ENCODE measurements around the gene CLBA1.
A peak's percentile ranks its signal among the peaks of the same experiment; 100 is the strongest.

The CLBA1 gene

DNA sequence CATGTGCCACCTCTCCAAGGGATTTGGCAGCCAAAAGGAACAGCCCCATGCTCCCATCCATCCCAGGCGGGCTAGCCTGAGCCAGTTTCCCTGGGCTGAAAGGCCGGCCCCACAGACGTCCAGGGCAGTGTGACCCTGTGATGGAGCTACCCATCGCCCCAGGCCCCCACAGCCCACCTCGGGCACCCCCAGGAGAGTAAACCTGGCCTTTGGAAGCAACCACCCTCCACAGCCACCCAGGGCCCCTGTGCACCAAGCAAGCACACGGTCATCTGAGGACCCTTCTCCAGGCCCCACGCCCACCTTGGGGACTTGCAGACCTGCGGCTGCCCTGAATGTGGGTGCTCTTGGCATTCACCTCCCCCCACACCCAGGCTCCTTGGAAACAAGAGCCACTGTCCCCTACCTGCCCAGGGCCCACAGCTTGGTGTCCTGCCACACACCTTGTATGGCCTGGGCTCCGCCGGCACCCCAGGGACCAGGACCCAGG is 15.8 kb upstream of the CLBA1 start:
- no peak for DNase-seq (ENCODE audit: low read depth in 2 of 2)
- peak overlapping the region; percentile 44 to 57 for H3K4me3 ChIP-seq (replicated peaks in 1 of 2; ENCODE audit: low read depth in 2 of 2, low read length in 2 of 2)
- TF ChIP-seq, protein P1, sequence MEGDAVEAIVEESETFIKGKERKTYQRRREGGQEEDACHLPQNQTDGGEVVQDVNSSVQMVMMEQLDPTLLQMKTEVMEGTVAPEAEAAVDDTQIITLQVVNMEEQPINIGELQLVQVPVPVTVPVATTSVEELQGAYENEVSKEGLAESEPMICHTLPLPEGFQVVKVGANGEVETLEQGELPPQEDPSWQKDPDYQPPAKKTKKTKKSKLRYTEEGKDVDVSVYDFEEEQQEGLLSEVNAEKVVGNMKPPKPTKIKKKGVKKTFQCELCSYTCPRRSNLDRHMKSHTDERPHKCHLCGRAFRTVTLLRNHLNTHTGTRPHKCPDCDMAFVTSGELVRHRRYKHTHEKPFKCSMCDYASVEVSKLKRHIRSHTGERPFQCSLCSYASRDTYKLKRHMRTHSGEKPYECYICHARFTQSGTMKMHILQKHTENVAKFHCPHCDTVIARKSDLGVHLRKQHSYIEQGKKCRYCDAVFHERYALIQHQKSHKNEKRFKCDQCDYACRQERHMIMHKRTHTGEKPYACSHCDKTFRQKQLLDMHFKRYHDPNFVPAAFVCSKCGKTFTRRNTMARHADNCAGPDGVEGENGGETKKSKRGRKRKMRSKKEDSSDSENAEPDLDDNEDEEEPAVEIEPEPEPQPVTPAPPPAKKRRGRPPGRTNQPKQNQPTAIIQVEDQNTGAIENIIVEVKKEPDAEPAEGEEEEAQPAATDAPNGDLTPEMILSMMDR (IDR thresholded peaks at IDR 0.05; ENCODE audit: low read depth, low read length), result no peak

DNA sequence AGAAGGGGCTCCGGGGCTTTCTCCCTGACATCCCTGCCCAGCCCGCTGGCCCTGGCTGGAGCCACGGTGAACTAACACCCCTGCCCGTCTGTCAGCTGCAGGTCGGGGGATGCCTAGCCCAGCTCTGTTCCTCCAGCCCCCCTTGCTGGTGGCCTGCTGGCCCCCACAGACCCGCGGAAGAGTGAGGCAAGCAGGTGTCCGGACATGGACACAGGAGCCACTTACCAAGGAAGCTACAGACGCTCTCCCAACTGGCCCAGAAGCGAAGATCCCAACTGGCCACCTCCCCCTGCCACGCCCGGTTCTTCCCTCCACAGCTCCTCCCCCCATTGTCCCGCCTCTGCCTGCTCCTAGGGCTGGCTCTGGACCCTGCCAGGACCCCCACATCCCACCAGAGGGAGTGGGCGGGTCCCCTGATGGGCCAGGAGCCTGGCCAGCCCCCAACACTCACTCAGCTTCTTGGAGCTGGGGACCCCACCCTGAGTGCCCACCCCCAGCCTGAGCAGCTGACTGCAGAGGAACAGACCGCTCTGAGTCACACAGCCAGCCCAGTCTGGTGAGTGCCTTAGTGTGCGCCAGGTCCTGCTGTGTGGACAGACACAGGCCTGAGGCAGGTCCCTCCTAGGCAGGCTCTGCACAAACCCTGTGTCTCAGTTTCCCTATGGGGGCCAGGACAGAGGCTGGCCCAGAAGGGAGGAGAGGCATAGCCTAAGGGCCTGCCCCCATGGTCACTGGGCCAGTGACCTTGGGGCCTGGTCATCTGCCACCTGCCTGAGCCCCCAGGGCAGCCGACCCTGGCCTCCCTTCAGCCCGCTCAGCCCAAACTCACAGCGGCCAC is 15.1 kb upstream of the CLBA1 start:
- H3K4me3 ChIP-seq (replicated peaks in 1 of 2; ENCODE audit: low read depth in 2 of 2, low read length in 2 of 2), result peak overlapping the region; percentile 44 to 57
- TF ChIP-seq, protein P1 (IDR thresholded peaks at IDR 0.05; ENCODE audit: low read depth, low read length), result no peak
- DNase-seq (ENCODE audit: low read depth in 2 of 2), result peak; percentile 88 to 90

- no peak for DNase-seq (ENCODE audit: low read depth in 2 of 2)
- TF ChIP-seq, protein P1 (IDR thresholded peaks at IDR 0.05; ENCODE audit: low read depth, low read length), result no peak
- no peak overlapping the region for H3K4me3 ChIP-seq (replicated peaks in 1 of 2; ENCODE audit: low read depth in 2 of 2, low read length in 2 of 2)
Observed at GRCh38 chr14:104971447-104972240, 13.9 kb upstream of the CLBA1 start.

DNA sequence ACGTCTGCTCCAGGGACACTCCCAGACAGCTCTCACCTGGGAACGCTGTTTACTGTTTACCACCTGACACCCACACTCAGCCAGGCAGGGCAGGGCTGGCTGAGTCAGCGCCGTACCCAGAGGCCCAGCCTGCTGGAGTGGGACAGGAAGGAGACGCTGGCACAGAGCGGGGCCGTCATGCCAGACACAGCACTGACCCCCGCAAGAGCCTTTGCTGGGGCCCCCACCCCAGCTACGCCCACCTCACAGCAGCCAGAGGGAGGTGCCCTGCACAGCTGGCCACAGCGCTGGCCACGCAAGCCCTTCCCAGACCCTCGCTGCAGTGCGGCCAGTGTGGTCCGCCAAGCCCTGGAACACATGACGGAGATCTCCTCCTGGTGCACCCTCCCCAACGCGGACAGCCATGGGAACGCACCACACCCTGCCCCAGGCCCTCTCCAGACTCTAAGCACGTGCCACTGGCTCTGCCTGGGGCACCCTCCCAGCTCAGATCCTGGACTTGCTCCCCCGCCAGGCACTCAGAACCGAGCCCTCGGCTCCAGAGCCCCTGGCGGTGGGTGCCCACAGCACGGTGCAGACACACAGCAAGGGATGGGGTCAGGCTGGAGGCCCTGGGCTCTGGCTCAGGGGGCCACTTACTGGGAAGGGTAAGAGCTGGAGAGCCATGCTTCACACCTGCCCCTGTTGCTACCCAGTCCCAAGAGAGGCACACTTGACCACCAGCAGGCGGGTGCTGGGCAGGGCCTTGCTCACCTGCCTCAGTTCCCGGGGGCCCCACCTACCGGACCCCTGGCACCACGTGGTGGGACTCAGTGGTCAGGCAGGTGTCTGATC is 13.1 kb upstream of the CLBA1 start:
- peak; percentile 30 to 44 for DNase-seq (ENCODE audit: low read depth in 2 of 2)
- TF ChIP-seq, protein P1 (IDR thresholded peaks at IDR 0.05; ENCODE audit: low read depth, low read length), result no peak
- H3K4me3 ChIP-seq (replicated peaks in 1 of 2; ENCODE audit: low read depth in 2 of 2, low read length in 2 of 2), result no peak overlapping the region

GRCh38 chr14:104973135-104973384 is 12.5 kb upstream of the CLBA1 start:
- peak; percentile 96 for DNase-seq (ENCODE audit: low read depth in 2 of 2)
- TF ChIP-seq, protein P1 (IDR thresholded peaks at IDR 0.05; ENCODE audit: low read depth, low read length), result no peak
- H3K4me3 ChIP-seq (replicated peaks in 1 of 2; ENCODE audit: low read depth in 2 of 2, low read length in 2 of 2), result no peak overlapping the region

- TF ChIP-seq, protein P1 (IDR thresholded peaks at IDR 0.05; ENCODE audit: low read depth, low read length), result no peak
- peak; percentile 79 to 95 for DNase-seq (ENCODE audit: low read depth in 2 of 2)
- peak overlapping the region in 1 of 2 donors; percentile 3 for H3K4me3 ChIP-seq (replicated peaks in 1 of 2; ENCODE audit: low read depth in 2 of 2, low read length in 2 of 2)
Observed at GRCh38 chr14:104973385-104974145, 12.0 kb upstream of the CLBA1 start.

Data from cardiac fibroblast (primary cell).